Measurements from ENCODE around the gene ATF4.

GRCh38 chr22:39520226-39521105 lies at the start of gene ATF4:
- TF ChIP-seq, protein P1, sequence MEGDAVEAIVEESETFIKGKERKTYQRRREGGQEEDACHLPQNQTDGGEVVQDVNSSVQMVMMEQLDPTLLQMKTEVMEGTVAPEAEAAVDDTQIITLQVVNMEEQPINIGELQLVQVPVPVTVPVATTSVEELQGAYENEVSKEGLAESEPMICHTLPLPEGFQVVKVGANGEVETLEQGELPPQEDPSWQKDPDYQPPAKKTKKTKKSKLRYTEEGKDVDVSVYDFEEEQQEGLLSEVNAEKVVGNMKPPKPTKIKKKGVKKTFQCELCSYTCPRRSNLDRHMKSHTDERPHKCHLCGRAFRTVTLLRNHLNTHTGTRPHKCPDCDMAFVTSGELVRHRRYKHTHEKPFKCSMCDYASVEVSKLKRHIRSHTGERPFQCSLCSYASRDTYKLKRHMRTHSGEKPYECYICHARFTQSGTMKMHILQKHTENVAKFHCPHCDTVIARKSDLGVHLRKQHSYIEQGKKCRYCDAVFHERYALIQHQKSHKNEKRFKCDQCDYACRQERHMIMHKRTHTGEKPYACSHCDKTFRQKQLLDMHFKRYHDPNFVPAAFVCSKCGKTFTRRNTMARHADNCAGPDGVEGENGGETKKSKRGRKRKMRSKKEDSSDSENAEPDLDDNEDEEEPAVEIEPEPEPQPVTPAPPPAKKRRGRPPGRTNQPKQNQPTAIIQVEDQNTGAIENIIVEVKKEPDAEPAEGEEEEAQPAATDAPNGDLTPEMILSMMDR (IDR thresholded peaks at IDR 0.05; ENCODE audit: extremely low read depth in 1 of 2, insufficient read depth in 1 of 2, low read depth in 1 of 2, low read length in 2 of 2), result no peak
- TF ChIP-seq JUN (IDR thresholded peaks at IDR 0.05; ENCODE audit: borderline replicate concordance, insufficient read depth, insufficient read length, low read depth) (no peak), POLR2A (IDR thresholded peaks at IDR 0.05; ENCODE audit: low read depth, low read length) (peak; percentile 97), POLR2AphosphoS5 (IDR thresholded peaks at IDR 0.05; ENCODE audit: insufficient read depth, low read depth, low read length) (peak; percentile 97), GATA2 (IDR thresholded peaks at IDR 0.05; ENCODE audit: insufficient read depth, insufficient read length, low read depth, low read length) (no peak), EZH2 (IDR thresholded peaks at IDR 0.05; ENCODE audit: borderline replicate concordance, low read depth, low read length, severe bottlenecking) (no peak), FOS (IDR thresholded peaks at IDR 0.05; ENCODE audit: borderline replicate concordance, insufficient read depth, low read length) (no peak), MYC (IDR thresholded peaks at IDR 0.05; ENCODE audit: low read depth, low read length) (peak; percentile 36)
- TF ChIP-seq, protein P2, sequence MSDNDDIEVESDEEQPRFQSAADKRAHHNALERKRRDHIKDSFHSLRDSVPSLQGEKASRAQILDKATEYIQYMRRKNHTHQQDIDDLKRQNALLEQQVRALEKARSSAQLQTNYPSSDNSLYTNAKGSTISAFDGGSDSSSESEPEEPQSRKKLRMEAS (IDR thresholded peaks at IDR 0.05; ENCODE audit: insufficient read depth, insufficient read length), result peak; percentile 62
